Left colon (tissue), 2 donors: Measurements from ENCODE around the gene COLQ. TPM values are rescaled to one million over a fixed set of nuclear protein-coding genes. Genes with fewer than 3 reads are reported as not detected.

Source experiments
- ATAC-seq: fragments of 200-7000 bp; cut with Tn5 transposase; one replicate; pipeline ENCODE4 v1.9.1; 2020; ENCODE audit warnings: mild to moderate bottlenecking, moderate library complexity
- DNase-seq, 2 donors: peaks; one replicate each; pipeline ENCODE4 v3.0.0-alpha.2; 2020
- intact Hi-C, 2 donors: fragments of 100-400 bp; cut with DNase I in 1 of 2; cut with micrococcal nuclease in 1 of 2; formaldehyde crosslinking; loops; one replicate each; pipeline versions ENCODE4 v1.11.2 to v1.14.0; 2022; cut with DNase I, micrococcal nuclease
- total RNA-seq, 2 donors: library from RNA; stranded (reverse); fragmentation: NEBNext Ultra II Directional; extraction: Animal tissue kit (Norgen Biotek cat#: 25700); gene quantifications; one replicate each; pipeline ENCODE4 v1.2.1, GENCODE V29; 2021
- donor health status: DM: no; HTN: no; CAD: no.
- donor health status: DM: yes; HTN: yes; CAD: no.

Gene COLQ
- total RNA-seq, 2 donors from 2014 or later, result 1.3 to 1.7 TPM

DNA sequence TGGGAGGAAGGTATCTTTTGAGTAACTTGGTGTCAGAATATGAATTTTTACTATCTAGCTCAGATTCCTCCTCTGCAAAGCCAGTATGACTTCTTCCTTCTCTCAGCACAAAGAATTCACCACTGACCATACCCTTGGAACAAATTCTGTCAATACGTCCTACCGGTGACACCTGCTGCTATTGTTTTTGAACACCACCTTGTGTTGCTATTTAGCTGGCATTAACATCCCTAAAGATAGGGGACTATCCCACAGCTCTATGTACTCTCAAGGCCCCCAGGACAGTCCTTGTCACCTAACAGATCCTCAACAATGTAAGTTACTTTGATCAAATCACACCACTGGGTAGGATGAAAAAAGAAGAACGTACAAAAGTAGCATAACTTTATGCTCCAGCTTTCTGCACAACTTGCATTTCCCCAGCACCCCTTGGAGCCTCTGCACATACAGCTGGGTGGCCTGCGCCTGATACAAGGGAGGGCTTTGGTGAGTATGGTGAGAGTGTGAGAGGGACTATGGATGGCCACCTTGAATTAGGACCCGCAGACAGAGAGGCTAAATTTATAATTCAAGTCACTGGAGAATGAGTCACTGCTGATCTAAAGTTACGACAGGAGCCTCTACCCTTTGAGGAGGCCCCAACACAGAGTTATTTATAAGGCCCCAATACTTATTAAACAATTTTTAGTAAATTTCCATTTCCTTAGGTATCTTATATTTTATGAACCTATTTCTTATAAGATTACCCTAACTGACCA, 2.3 kb upstream of the COLQ start:
- intact Hi-C loops, result no loop called here
- no peak for DNase-seq
- ATAC-seq, result no peak

DNA sequence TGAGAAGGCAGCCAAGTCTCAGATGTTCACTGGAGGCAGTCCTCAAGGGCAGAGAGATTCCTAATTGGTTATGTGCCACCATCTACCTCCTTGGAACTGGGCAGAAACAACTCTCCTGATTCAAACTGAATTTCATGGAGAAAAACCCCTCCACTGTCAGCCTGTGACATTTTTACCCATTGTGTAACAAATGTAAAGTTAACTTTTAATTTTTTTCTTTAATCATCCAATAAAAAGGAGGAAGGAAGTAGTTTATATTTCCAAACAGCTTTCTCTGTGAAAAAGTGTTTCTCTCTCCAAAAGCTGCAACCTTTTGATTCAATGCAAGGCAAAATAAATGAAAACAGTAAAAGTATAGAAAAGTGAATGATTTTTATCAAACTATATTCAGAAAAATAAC, 510 bp upstream of the COLQ start:
- DNase-seq (no peak), ATAC-seq (no peak)
- intact Hi-C loops, result no loop called here

GRCh38 chr3:15520804-15521572, 518 bp downstream of the COLQ start:
- DNase-seq, result no peak
- no peak for ATAC-seq
- intact Hi-C loops, result no loop called here

GRCh38 chr3:15520185-15520584, 1.3 kb downstream of the COLQ start:
- DNase-seq, result no peak
- intact Hi-C loops, result no loop called here
- ATAC-seq, result no peak

DNA sequence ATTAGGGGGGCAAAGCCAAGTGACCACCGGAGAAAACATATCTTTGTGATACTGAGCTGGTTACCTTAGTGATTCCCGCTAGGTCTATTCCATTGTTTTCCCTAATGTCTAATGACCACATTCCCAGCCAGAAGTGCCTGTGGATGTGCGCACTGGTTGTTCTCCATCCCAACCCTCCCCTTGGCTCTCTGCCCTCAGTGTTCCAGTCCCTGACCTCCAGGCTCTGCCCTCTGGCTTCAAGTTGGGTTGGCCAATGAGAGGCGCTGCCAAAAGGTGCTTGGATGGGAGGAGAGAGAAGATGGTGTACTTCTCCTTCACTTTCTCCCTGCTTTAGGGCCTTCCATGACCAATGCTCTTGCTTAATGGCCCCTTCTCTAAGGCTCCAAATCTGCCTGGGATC, 2.4 kb downstream of the COLQ start:
- DNase-seq, result no peak
- intact Hi-C loops, result no loop called here
- no peak for ATAC-seq

GRCh38 chr3:15514663-15515340, 6.7 kb downstream of the COLQ start:
- intact Hi-C loops, result no loop called here
- no peak for ATAC-seq
- DNase-seq, result no peak

- DNase-seq (no peak), ATAC-seq (no peak)
- intact Hi-C loops, result no loop called here
These were observed 7.5 kb downstream of the COLQ start for GRCh38 chr3:15513810-15514662.

DNA sequence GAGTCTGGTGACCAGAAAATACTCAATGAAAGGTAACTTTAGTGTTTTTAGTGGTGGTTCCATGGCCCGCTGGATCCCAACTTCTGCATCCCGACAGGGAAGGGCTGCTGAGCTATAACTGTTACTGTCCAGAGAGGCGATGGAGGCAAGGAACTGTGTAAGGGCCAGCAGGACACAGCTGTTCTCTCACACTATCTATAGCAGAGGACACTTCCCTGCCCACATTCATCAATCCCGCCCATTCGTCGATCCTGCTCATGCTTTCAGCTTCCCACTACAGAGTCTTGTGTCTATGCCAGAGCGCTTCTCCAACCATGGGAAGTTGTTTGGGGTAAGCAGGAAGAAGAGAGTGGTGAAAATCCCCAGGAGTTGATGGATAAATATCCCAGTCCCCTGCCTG, 8.4 kb downstream of the COLQ start:
- DNase-seq (no peak), ATAC-seq (no peak)
- intact Hi-C loops, result no loop called here

DNA sequence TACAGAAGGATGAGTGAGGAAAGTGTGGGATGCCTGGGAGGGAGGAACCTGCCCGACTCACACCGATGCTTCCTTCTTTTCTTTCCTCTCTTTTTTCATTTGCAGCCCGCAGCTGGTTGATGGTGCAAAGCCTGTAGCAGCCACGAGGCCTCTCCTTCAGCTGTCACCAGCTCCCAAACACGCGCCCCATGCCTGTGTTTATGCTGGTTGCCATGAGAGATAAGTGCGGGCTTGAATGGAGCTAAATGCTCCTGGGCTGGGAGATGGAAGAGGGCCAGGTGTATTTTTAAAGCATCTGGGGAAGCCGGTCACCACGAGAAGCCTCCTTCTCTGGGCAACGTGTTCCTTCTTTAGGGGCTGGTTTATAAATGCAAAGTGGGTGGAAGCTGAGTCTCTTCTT, 9.3 kb downstream of the COLQ start:
- intact Hi-C loops, result no loop called here
- DNase-seq (peak in 1 of 2 donors; percentile 31), ATAC-seq (no peak)

- ATAC-seq (no peak), DNase-seq (no peak)
These were observed 10.3 kb downstream of the COLQ start for GRCh38 chr3:15511156-15511555.

GRCh38 chr3:15510493-15510892, 11.0 kb downstream of the COLQ start:
- ATAC-seq (no peak), DNase-seq (no peak)
- intact Hi-C loops, result no loop called here

More at GRCh38 chr3:15511156-15511555, 10.3 kb downstream of the COLQ start:
- intact Hi-C loops, result no loop called here

GRCh38 chr3:15506571-15506970, 14.9 kb downstream of the COLQ start:
- DNase-seq, result no peak
- ATAC-seq, result no peak
- intact Hi-C loops, result no loop called here

DNA sequence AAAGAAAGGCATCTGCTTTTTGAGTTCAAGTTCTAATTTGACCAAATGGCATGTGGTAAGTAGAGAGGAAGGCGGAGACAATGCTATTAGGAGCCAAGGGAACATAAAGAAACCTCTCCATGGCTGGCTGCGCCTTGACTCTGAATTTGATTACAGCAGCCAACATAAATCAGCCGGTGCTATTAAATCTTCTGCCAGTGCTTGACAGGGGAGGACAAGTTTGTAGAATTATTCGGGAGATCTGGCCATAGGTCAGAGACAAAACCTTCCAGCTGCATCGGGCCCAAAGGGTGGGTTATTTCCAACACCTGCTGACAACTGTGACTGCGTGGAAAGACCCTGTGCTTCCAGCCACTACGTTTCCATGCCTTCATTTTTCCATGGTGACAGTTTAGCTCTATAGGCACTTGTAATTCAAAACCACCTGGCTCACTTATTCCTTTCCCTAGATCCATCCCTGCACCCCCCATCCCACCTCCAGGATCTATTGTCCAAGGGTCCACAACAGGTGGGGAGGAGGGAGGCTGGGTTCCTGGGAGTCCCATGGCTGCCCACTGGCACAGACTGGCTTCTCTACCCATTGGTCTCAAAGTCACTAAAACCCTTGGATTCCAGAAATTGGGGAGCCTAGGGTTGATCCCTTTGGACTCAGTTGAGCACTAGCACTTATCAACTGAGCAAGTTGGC, 15.9 kb downstream of the COLQ start:
- intact Hi-C loops, result no loop called here
- ATAC-seq, result no peak
- DNase-seq, result no peak

DNA sequence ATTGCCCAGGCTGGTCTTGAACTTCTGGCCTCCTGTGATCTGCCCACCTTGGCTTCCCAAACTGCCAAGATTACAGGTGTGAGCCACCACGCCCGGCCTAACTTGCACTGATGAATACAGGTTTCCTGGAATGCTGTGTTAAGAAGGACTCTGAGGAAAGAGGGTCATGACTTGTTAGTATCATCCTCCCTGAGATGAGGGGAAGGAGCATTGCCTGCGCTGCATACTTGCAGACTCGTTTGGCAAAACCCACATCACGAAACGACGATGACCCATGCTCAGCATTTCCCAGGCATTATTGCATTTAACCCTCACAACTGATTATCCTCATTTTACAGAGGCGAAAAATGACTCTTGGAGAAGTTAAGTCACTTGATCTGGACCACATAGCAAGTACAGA, 18.9 kb downstream of the COLQ start:
- DNase-seq (no peak), ATAC-seq (no peak)
- intact Hi-C loops, result no loop called here

DNA sequence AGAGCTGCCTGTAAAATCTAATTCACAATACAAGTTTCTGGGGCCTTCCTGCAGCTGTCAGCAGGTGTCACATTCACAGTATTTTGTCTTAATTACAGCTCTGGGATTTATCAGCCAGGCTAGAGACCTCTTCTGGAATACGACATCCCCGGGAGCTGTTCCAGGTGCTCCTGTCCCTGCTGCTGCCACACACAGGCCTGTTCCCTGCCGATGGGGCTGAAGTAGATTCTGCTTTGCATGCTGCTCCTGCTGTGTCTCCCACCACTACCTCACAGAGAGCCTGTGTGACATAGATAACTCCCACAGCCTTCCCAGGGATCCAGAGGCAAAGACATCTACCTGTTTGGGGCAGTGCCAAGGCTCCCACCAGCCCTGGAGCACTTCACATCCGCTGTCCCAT, 20.4 kb downstream of the COLQ start:
- no peak for ATAC-seq
- intact Hi-C loops, result no loop called here
- no peak for DNase-seq

DNA sequence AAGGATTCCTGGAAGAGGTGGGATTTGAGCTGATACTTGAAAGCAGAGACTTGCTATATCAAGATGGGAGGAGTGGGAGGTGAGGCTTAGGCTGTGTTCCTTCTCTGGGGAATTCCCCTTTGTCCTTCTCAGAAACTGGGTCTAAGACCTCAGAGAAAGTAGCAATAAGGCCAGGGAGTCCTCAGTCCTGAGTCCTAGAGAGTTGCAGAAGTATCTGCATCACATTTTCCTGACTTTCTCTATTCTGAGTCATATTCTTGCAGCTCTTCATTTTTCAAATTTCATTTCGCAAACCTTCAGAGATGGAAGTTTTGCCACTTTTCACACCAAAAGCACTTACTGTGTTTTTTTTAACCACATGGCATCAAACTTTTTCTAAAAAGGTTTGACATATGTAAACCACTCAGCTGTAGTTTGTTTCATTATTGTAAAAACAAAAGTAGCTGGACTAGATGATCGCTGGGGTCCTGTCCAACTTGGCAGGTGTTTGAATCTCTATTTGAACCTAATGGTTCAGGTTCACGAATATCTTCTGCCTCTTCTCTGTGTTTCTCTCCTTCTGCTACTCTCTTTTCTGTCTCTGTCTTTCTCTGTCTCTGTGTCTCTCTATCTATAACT, 21.3 kb downstream of the COLQ start:
- intact Hi-C loops, result no loop called here
- DNase-seq, result no peak
- ATAC-seq, result no peak

- intact Hi-C loops, result no loop called here
- no peak for ATAC-seq
These were observed 22.0 kb downstream of the COLQ start for GRCh38 chr3:15499536-15499935.

More at GRCh38 chr3:15499536-15499935, 22.0 kb downstream of the COLQ start:
- DNase-seq, result no peak
